Mucosa of gallbladder (tissue), 1 donor: Measurements from ENCODE around the gene HMGXB4. TPM values are rescaled to one million over a fixed set of nuclear protein-coding genes. Genes with fewer than 3 reads are reported as not detected.

Experiments used
- DNase-seq: peaks from one replicate; pipeline ENCODE4 v3.0.0-alpha.2; 2020; ENCODE audit warnings: low spot score
- total RNA-seq: library from RNA; stranded (reverse); gene quantifications from one replicate; pipeline ENCODE4 v1.2.1, GENCODE V29; 2021
- donor health status: DM: no; HTN: no; CAD: no.

The HMGXB4 gene
- total RNA-seq, 1 donor from 2014 or later, result 15.8 TPM

GRCh38 chr22:35310556-35311550 lies 53.6 kb downstream of the HMGXB4 start:
- no peak for DNase-seq

GRCh38 chr22:35311551-35311999 lies 54.3 kb downstream of the HMGXB4 start:
- no peak for DNase-seq

- peak; percentile 85 for DNase-seq
These were observed 55.1 kb downstream of the HMGXB4 start for GRCh38 chr22:35312198-35313059.

- DNase-seq, result peak; percentile 67
These were observed 56.2 kb downstream of the HMGXB4 start for GRCh38 chr22:35313311-35314121.

GRCh38 chr22:35314161-35314942 lies 57.1 kb downstream of the HMGXB4 start:
- DNase-seq, result no peak

- DNase-seq, result no peak
These were observed 58.0 kb downstream of the HMGXB4 start for GRCh38 chr22:35315141-35315854.

GRCh38 chr22:35315855-35316745 lies 58.8 kb downstream of the HMGXB4 start:
- DNase-seq, result peak; percentile 74

GRCh38 chr22:35316751-35317150 lies 59.5 kb downstream of the HMGXB4 start:
- DNase-seq, result no peak

GRCh38 chr22:35317680-35318290 lies 60.5 kb downstream of the HMGXB4 start:
- no peak for DNase-seq

GRCh38 chr22:35318346-35319215 lies 61.3 kb downstream of the HMGXB4 start:
- DNase-seq, result no peak

- DNase-seq, result no peak
These were observed 62.1 kb downstream of the HMGXB4 start for GRCh38 chr22:35319244-35319985.

- DNase-seq, result no peak
These were observed 64.8 kb downstream of the HMGXB4 start for GRCh38 chr22:35322126-35322525.

- DNase-seq, result no peak
These were observed 65.6 kb downstream of the HMGXB4 start for GRCh38 chr22:35322893-35323292.

GRCh38 chr22:35323305-35323704 lies 66.0 kb downstream of the HMGXB4 start:
- no peak for DNase-seq

GRCh38 chr22:35324067-35324466 lies 66.8 kb downstream of the HMGXB4 start:
- no peak for DNase-seq

- DNase-seq, result no peak
These were observed 67.5 kb downstream of the HMGXB4 start for GRCh38 chr22:35324762-35325161.

GRCh38 chr22:35325209-35325608 lies 67.9 kb downstream of the HMGXB4 start:
- no peak for DNase-seq
